ENCODE measurements around the gene RAB11FIP5.
"Not testable (repeated sequence)": the region's sequence is repeated elsewhere in the genome, so short reads cannot be mapped to it uniquely, and the experiment has no call there.

The RAB11FIP5 gene

GRCh38 chr2:73106791-73107190 lies 6.0 kb downstream of the RAB11FIP5 start:
- Histone ChIP-seq H3K27ac (ENCODE audit: low read length) (no peak overlapping the region), H3K4me3 (ENCODE audit: low read length) (no peak overlapping the region), H3K36me3 (ENCODE audit: control insufficient read depth, low read depth, low read length) (no peaks in the 10 kb centered on the region), H3K27me3 (ENCODE audit: control insufficient read depth, insufficient read depth, low read length) (peaks cover 12% of the 10 kb centered on the region), H3K9me3 (ENCODE audit: control insufficient read depth, low read depth, low read length) (no peaks in the 10 kb centered on the region), H3K9ac (ENCODE audit: low read length) (no peak overlapping the region), H3K4me1 (ENCODE audit: control insufficient read depth, low read depth, low read length) (peaks cover 19% of the 10 kb centered on the region)

GRCh38 chr2:73105511-73105971 lies 7.2 kb downstream of the RAB11FIP5 start:
- Histone ChIP-seq H3K36me3 (ENCODE audit: control insufficient read depth, low read depth, low read length) (no peaks in the 10 kb centered on the region), H3K27me3 (ENCODE audit: control insufficient read depth, insufficient read depth, low read length) (peaks cover under 1% of the 10 kb centered on the region), H3K9me3 (ENCODE audit: control insufficient read depth, low read depth, low read length) (no peaks in the 10 kb centered on the region), H3K4me1 (ENCODE audit: control insufficient read depth, low read depth, low read length) (peaks cover 12% of the 10 kb centered on the region), H3K9ac (ENCODE audit: low read length) (no peak overlapping the region), H3K4me3 (ENCODE audit: low read length) (no peak overlapping the region), H3K27ac (ENCODE audit: low read length) (no peak overlapping the region)

GRCh38 chr2:73104933-73105332 lies 7.8 kb downstream of the RAB11FIP5 start:
- H3K36me3 ChIP-seq (ENCODE audit: control insufficient read depth, low read depth, low read length) = no peaks in the 10 kb centered on the region
- H3K4me3 ChIP-seq (ENCODE audit: low read length) = no peak overlapping the region
- no peaks in the 10 kb centered on the region for H3K27me3 ChIP-seq (ENCODE audit: control insufficient read depth, insufficient read depth, low read length)
- H3K9ac ChIP-seq (ENCODE audit: low read length) = no peak overlapping the region
- peaks cover 8% of the 10 kb centered on the region for H3K4me1 ChIP-seq (ENCODE audit: control insufficient read depth, low read depth, low read length)
- H3K9me3 ChIP-seq (ENCODE audit: control insufficient read depth, low read depth, low read length) = no peaks in the 10 kb centered on the region
- H3K27ac ChIP-seq (ENCODE audit: low read length) = no peak overlapping the region

- H3K36me3 ChIP-seq (ENCODE audit: control insufficient read depth, low read depth, low read length) = no peaks in the 10 kb centered on the region
- no peaks in the 10 kb centered on the region for H3K9me3 ChIP-seq (ENCODE audit: control insufficient read depth, low read depth, low read length)
- no peaks in the 10 kb centered on the region for H3K27me3 ChIP-seq (ENCODE audit: control insufficient read depth, insufficient read depth, low read length)
- H3K27ac ChIP-seq (ENCODE audit: low read length) = no peak overlapping the region
- H3K4me3 ChIP-seq (ENCODE audit: low read length) = no peak overlapping the region
- no peak overlapping the region for H3K9ac ChIP-seq (ENCODE audit: low read length)
- peaks cover 8% of the 10 kb centered on the region for H3K4me1 ChIP-seq (ENCODE audit: control insufficient read depth, low read depth, low read length)
These were observed 9.7 kb downstream of the RAB11FIP5 start for GRCh38 chr2:73103018-73103542.

GRCh38 chr2:73101626-73102256 lies 11.0 kb downstream of the RAB11FIP5 start:
- no peaks in the 10 kb centered on the region for H3K9me3 ChIP-seq (ENCODE audit: control insufficient read depth, low read depth, low read length)
- H3K4me3 ChIP-seq (ENCODE audit: low read length) = no peak overlapping the region
- peaks cover 8% of the 10 kb centered on the region for H3K4me1 ChIP-seq (ENCODE audit: control insufficient read depth, low read depth, low read length)
- H3K27ac ChIP-seq (ENCODE audit: low read length) = no peak overlapping the region
- H3K9ac ChIP-seq (ENCODE audit: low read length) = no peak overlapping the region
- no peaks in the 10 kb centered on the region for H3K36me3 ChIP-seq (ENCODE audit: control insufficient read depth, low read depth, low read length)
- H3K27me3 ChIP-seq (ENCODE audit: control insufficient read depth, insufficient read depth, low read length) = no peaks in the 10 kb centered on the region

- H3K9me3 ChIP-seq (ENCODE audit: control insufficient read depth, low read depth, low read length) = no peaks in the 10 kb centered on the region
- no peaks in the 10 kb centered on the region for H3K36me3 ChIP-seq (ENCODE audit: control insufficient read depth, low read depth, low read length)
- H3K4me1 ChIP-seq (ENCODE audit: control insufficient read depth, low read depth, low read length) = peaks cover 8% of the 10 kb centered on the region
- H3K9ac ChIP-seq (ENCODE audit: low read length) = no peak overlapping the region
- H3K27ac ChIP-seq (ENCODE audit: low read length) = no peak overlapping the region
- no peak overlapping the region for H3K4me3 ChIP-seq (ENCODE audit: low read length)
- no peaks in the 10 kb centered on the region for H3K27me3 ChIP-seq (ENCODE audit: control insufficient read depth, insufficient read depth, low read length)
These were observed 11.8 kb downstream of the RAB11FIP5 start for GRCh38 chr2:73100956-73101355.

GRCh38 chr2:73099486-73099885 lies 13.3 kb downstream of the RAB11FIP5 start:
- H3K36me3 ChIP-seq (ENCODE audit: control insufficient read depth, low read depth, low read length) = no peaks in the 10 kb centered on the region
- H3K9ac ChIP-seq (ENCODE audit: low read length) = no peak overlapping the region
- no peaks in the 10 kb centered on the region for H3K27me3 ChIP-seq (ENCODE audit: control insufficient read depth, insufficient read depth, low read length)
- H3K4me3 ChIP-seq (ENCODE audit: low read length) = no peak overlapping the region
- no peaks in the 10 kb centered on the region for H3K9me3 ChIP-seq (ENCODE audit: control insufficient read depth, low read depth, low read length)
- peaks cover 8% of the 10 kb centered on the region for H3K4me1 ChIP-seq (ENCODE audit: control insufficient read depth, low read depth, low read length)
- no peak overlapping the region for H3K27ac ChIP-seq (ENCODE audit: low read length)

- H3K9me3 ChIP-seq (ENCODE audit: control insufficient read depth, low read depth, low read length) = no peaks in the 10 kb centered on the region
- no peaks in the 10 kb centered on the region for H3K4me1 ChIP-seq (ENCODE audit: control insufficient read depth, low read depth, low read length)
- no peak overlapping the region for H3K27ac ChIP-seq (ENCODE audit: low read length)
- no peaks in the 10 kb centered on the region for H3K36me3 ChIP-seq (ENCODE audit: control insufficient read depth, low read depth, low read length)
- H3K27me3 ChIP-seq (ENCODE audit: control insufficient read depth, insufficient read depth, low read length) = no peaks in the 10 kb centered on the region
- no peak overlapping the region for H3K4me3 ChIP-seq (ENCODE audit: low read length)
- no peak overlapping the region for H3K9ac ChIP-seq (ENCODE audit: low read length)
These were observed 16.8 kb downstream of the RAB11FIP5 start for GRCh38 chr2:73095910-73096309.

- not testable (repeated sequence) for H3K27ac ChIP-seq (ENCODE audit: low read length); H3K36me3 ChIP-seq (ENCODE audit: control insufficient read depth, low read depth, low read length); H3K9ac ChIP-seq (ENCODE audit: low read length); H3K4me3 ChIP-seq (ENCODE audit: low read length); H3K27me3 ChIP-seq (ENCODE audit: control insufficient read depth, insufficient read depth, low read length); H3K4me1 ChIP-seq (ENCODE audit: control insufficient read depth, low read depth, low read length); H3K9me3 ChIP-seq (ENCODE audit: control insufficient read depth, low read depth, low read length)
These were observed 19.0 kb downstream of the RAB11FIP5 start for GRCh38 chr2:73093601-73094218.

GRCh38 chr2:73092146-73092783 lies 20.5 kb downstream of the RAB11FIP5 start:
- no peaks in the 10 kb centered on the region for H3K9me3 ChIP-seq (ENCODE audit: control insufficient read depth, low read depth, low read length)
- H3K27me3 ChIP-seq (ENCODE audit: control insufficient read depth, insufficient read depth, low read length) = no peaks in the 10 kb centered on the region
- no peak overlapping the region for H3K9ac ChIP-seq (ENCODE audit: low read length)
- no peaks in the 10 kb centered on the region for H3K4me1 ChIP-seq (ENCODE audit: control insufficient read depth, low read depth, low read length)
- no peaks in the 10 kb centered on the region for H3K36me3 ChIP-seq (ENCODE audit: control insufficient read depth, low read depth, low read length)
- H3K4me3 ChIP-seq (ENCODE audit: low read length) = no peak overlapping the region
- no peak overlapping the region for H3K27ac ChIP-seq (ENCODE audit: low read length)

- Histone ChIP-seq H3K27ac (ENCODE audit: low read length) (no peak overlapping the region), H3K9ac (ENCODE audit: low read length) (no peak overlapping the region), H3K27me3 (ENCODE audit: control insufficient read depth, insufficient read depth, low read length) (no peaks in the 10 kb centered on the region), H3K9me3 (ENCODE audit: control insufficient read depth, low read depth, low read length) (no peaks in the 10 kb centered on the region), H3K4me1 (ENCODE audit: control insufficient read depth, low read depth, low read length) (no peaks in the 10 kb centered on the region), H3K4me3 (ENCODE audit: low read length) (no peak overlapping the region), H3K36me3 (ENCODE audit: control insufficient read depth, low read depth, low read length) (no peaks in the 10 kb centered on the region)
These were observed 21.1 kb downstream of the RAB11FIP5 start for GRCh38 chr2:73091696-73092095.
